ENCODE results near the gene MARK1.
"Not testable (repeated sequence)": the region's sequence is repeated elsewhere in the genome, so short reads cannot be mapped to it uniquely, and the experiment has no call there.

MARK1 gene

DNA sequence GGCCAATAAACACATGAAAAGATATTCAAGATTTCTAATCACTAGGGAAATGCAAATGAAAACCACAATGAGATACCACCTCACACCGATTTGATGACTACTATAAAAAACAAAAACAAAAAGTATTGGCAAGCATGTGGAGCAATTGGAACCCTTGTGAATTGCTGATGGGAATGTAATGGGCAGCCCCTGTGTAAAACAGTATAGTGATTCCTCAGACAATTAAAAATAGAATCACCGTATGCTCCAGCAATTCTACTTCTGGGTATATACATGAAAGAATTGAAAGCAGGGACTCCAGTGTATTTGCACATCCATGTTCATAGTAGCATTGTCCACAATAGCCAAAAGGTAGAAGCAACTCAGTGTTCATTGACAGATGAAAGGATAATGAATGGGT, 149.3 kb downstream of the MARK1 start:
- TF ChIP-seq CTCF (IDR thresholded peaks at IDR 0.05; ENCODE audit: low read depth, low read length, missing control alignments) = no peak
- no peak overlapping the region for H3K4me3 ChIP-seq (ENCODE audit: low read depth, low read length)
- no peak for DNase-seq (ENCODE audit: low read depth)

DNA sequence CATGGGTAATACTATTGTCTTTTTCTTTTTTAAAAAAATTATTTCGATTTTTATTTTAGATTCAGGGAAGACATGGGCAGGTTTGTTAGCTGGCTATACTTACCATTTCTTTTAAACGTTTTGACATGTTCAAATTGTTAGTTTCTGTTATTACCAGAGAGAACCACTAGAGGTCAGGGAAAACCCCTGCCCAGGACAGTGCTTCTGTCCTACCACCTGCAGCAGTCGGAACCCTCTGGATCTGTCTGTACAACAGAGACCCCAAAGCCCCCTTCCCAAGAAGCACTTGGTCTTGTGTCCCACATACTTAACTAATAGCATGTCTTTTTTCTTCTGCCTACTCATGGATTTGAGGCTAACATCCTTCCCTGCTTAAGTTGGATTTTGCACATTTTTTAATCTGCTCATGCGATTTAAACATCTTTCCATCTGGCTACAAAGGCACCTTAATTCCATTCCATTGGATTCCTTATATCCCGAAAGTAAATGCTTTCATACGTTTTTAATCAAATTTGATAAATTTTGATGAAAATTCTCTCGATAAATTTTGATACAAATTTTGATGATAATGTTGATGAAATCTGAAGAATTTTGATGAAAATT, 152.2 kb downstream of the MARK1 start:
- no peak overlapping the region for H3K4me3 ChIP-seq (ENCODE audit: low read depth, low read length)
- TF ChIP-seq CTCF (IDR thresholded peaks at IDR 0.05; ENCODE audit: low read depth, low read length, missing control alignments) = peak; percentile 80
- DNase-seq (ENCODE audit: low read depth) = peak; percentile 29

DNA sequence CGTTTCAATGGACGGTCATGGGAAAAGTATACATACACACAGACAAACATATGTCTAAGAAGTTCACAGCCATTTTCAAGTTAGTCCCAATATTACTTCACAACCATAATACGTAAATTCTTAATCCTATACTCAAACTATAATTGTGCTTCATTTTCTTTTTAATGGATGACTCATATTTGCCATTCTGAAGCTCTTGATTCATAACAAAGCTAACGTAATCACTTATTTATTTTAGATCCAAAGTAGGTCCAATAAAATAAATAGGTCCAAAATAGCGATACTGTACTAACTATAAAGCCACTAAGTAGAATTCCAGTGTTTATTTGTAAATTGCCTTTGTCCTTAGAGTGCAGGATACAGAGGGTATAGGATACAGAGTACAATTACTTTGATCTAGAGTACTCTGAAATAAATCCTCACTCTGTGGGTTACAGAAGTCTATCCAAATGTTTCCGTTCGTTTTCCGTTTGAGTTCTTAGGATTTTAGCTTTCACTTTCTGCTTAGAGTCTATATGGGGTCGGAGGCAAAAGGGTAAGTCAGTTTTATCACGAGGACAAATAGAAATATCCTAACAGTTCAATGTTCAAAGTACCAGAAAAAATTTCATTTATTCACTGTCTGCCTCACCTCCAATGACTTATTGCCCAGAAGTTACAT, 153.4 kb downstream of the MARK1 start:
- DNase-seq (ENCODE audit: low read depth) = no peak
- no peak overlapping the region for H3K4me3 ChIP-seq (ENCODE audit: low read depth, low read length)
- no peak for TF ChIP-seq CTCF (IDR thresholded peaks at IDR 0.05; ENCODE audit: low read depth, low read length, missing control alignments)

GRCh38 chr1:220682901-220683576, 155.1 kb downstream of the MARK1 start:
- no peak overlapping the region for H3K4me3 ChIP-seq (ENCODE audit: low read depth, low read length)
- no peak for TF ChIP-seq CTCF (IDR thresholded peaks at IDR 0.05; ENCODE audit: low read depth, low read length, missing control alignments)
- DNase-seq (ENCODE audit: low read depth) = no peak

DNA sequence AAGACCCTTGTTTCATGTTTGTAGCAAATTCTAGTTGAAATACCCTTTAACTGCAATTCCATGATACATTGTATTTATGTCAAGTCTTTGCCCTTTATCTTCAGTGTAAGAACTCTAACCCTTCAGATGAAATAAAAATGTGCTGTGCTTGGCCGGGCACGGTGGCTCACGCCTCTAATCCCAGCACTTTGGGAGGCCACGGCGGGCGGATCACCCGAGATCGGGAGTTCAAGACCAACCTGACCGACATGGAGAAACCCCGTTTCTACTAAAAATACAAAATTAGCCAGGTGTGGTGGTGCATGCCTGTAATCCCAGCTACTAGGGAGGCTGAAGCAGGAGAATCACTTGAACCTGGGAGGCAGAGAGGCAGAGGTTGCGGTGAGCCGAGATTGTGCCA, 155.8 kb downstream of the MARK1 start:
- DNase-seq (ENCODE audit: low read depth); H3K4me3 ChIP-seq (ENCODE audit: low read depth, low read length): not testable (repeated sequence)

- no peak for TF ChIP-seq CTCF (IDR thresholded peaks at IDR 0.05; ENCODE audit: low read depth, low read length, missing control alignments)
- DNase-seq (ENCODE audit: low read depth) = no peak
- H3K4me3 ChIP-seq (ENCODE audit: low read depth, low read length) = no peak overlapping the region
These were observed 157.0 kb downstream of the MARK1 start for GRCh38 chr1:220684890-220685289.

DNA sequence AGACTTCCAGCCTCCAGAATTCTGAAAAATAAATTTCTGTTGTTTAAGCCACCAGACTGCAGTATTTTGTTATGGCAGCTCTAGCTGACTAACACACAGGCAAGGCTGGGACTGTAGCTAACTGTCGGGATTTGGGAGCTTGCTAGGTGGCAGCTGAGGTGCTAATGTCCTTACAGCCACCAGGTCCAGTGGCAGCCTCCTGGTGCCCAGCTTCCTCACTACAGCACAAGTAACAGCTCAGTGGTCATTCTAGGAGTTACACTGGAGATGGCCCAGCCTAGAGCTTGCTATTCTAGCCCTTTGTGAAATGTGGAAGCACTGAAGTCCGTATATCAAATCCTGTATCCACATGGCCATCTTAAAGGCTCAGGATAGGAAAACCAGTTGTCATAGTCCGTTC, 157.9 kb downstream of the MARK1 start:
- H3K4me3 ChIP-seq (ENCODE audit: low read depth, low read length) = no peak overlapping the region
- no peak for TF ChIP-seq CTCF (IDR thresholded peaks at IDR 0.05; ENCODE audit: low read depth, low read length, missing control alignments)
- no peak for DNase-seq (ENCODE audit: low read depth)
